ENCODE data around the gene ACO2.

The ACO2 gene

DNA sequence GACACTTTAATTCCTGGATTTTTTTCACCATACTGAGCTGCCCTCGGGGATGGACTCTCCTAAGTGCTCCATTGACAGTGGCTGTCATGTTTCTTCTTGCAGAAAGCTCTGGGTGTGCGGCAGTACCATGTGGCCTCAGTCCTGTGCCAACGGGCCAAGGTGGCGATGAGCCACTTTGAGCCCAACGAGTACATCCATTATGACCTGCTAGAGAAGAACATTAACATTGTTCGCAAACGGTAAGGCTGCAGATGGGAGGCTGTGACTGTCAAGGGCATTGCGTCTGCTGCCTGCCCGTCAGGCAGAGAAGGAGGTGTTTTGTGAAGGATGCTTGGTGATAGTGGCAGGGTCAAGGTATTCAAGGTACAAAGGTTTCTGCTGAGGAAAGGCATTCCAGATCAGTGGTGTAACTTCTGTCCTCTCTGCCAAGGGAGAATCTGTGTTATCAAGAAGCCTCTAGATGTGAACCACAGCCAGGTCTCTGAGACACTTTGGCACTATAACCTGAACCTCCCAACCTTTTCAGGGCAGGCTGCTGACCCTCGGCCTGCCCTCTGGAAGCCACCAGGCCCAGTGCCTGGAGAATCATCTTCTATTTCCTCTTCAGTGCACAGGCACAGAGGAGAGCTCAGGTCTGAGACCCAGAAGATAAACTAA lies 30.8 kb downstream of the ACO2 start:
- H3K4me1 Mint-ChIP-seq, result no peaks in the 10 kb centered on the region
- H3K36me3 Mint-ChIP-seq (ENCODE audit: low read depth), result peaks cover 14% of the 10 kb centered on the region
- no peaks in the 10 kb centered on the region for H3K27me3 Mint-ChIP-seq (ENCODE audit: low read depth, poor library complexity)
- peak overlapping the region; percentile 24 for H3K27ac Mint-ChIP-seq
- H3K4me3 Mint-ChIP-seq, result no peak overlapping the region
- DNase-seq, result no peak
- no peaks in the 10 kb centered on the region for H3K9me3 Mint-ChIP-seq
- TF ChIP-seq, protein P1, sequence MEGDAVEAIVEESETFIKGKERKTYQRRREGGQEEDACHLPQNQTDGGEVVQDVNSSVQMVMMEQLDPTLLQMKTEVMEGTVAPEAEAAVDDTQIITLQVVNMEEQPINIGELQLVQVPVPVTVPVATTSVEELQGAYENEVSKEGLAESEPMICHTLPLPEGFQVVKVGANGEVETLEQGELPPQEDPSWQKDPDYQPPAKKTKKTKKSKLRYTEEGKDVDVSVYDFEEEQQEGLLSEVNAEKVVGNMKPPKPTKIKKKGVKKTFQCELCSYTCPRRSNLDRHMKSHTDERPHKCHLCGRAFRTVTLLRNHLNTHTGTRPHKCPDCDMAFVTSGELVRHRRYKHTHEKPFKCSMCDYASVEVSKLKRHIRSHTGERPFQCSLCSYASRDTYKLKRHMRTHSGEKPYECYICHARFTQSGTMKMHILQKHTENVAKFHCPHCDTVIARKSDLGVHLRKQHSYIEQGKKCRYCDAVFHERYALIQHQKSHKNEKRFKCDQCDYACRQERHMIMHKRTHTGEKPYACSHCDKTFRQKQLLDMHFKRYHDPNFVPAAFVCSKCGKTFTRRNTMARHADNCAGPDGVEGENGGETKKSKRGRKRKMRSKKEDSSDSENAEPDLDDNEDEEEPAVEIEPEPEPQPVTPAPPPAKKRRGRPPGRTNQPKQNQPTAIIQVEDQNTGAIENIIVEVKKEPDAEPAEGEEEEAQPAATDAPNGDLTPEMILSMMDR (IDR thresholded peaks at IDR 0.05), result no peak

DNA sequence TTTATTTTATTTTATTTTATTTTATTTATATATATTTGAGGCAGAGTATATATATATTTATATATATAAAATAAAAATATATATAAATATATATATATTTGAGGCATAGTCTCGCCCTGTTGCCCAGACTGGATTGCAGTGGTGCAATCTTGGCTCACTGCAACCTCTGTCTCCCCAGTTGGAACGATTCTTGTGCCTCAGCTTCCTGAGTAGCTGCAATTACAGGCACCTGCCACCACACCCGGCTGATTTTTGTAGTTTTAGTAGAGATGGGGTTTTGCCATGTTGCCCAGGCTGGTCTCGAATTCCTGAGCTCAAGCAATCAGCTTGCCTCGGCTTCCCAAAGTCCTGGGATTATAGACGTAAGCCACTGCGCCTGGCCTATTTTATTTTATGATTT lies 31.4 kb downstream of the ACO2 start:
- Mint-ChIP-seq H3K27me3 (ENCODE audit: low read depth, poor library complexity) (no peaks in the 10 kb centered on the region), H3K4me1 (no peaks in the 10 kb centered on the region), H3K9me3 (no peaks in the 10 kb centered on the region), H3K27ac (no peak overlapping the region), H3K4me3 (no peak overlapping the region), H3K36me3 (ENCODE audit: low read depth) (peaks cover 14% of the 10 kb centered on the region)
- no peak for DNase-seq
- TF ChIP-seq, protein P1 (IDR thresholded peaks at IDR 0.05), result no peak

DNA sequence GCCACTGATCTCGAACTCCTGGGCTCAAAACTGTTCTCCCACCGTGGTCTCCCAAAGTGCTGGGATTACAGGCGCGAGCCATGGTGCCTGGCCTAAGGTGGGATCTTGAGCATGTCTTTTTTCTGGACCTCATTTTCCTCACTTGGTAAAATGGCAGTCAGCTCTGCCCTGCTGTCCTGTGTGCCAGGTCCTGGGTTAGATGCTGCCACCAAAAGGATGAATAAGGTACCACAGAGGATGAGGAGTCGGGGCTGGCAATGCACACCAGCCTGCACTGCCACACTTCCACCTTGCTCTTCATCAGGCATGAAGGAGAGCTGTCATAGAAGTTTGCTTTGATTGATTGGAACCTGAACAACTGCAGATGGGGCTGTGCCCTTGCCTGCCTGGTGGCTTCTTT lies 32.3 kb downstream of the ACO2 start:
- Mint-ChIP-seq H3K27ac (peak overlapping the region; percentile 54), H3K27me3 (ENCODE audit: low read depth, poor library complexity) (no peaks in the 10 kb centered on the region), H3K9me3 (no peaks in the 10 kb centered on the region), H3K4me3 (no peak overlapping the region), H3K36me3 (ENCODE audit: low read depth) (peaks cover 14% of the 10 kb centered on the region), H3K4me1 (no peaks in the 10 kb centered on the region)
- TF ChIP-seq, protein P1 (IDR thresholded peaks at IDR 0.05), result no peak
- DNase-seq, result no peak

DNA sequence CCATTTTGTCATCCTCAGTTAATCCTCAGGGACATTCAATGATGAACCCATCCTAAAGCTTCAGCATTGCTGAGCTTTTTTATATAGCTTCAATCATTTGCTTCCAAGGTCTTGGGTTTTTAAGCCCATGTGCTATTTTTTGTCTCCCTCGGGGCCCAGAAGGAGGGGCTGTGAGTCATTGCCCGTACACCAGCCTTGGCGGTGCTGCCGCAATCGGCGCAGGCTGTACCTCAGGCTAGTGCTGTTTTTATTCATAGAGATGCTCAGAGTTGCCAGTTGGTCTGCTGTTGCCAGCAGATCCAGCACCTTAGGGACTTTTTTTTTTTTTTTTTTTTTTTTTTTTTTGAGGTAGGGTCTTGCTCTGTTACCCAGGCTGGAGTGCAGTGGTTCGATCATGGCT lies 35.5 kb downstream of the ACO2 start:
- Mint-ChIP-seq H3K36me3 (ENCODE audit: low read depth) (peaks cover 13% of the 10 kb centered on the region), H3K9me3 (no peaks in the 10 kb centered on the region), H3K27me3 (ENCODE audit: low read depth, poor library complexity) (peaks cover 3% of the 10 kb centered on the region), H3K4me3 (no peak overlapping the region), H3K4me1 (peaks cover 5% of the 10 kb centered on the region), H3K27ac (no peak overlapping the region)
- no peak for DNase-seq
- TF ChIP-seq, protein P1 (IDR thresholded peaks at IDR 0.05), result no peak

DNA sequence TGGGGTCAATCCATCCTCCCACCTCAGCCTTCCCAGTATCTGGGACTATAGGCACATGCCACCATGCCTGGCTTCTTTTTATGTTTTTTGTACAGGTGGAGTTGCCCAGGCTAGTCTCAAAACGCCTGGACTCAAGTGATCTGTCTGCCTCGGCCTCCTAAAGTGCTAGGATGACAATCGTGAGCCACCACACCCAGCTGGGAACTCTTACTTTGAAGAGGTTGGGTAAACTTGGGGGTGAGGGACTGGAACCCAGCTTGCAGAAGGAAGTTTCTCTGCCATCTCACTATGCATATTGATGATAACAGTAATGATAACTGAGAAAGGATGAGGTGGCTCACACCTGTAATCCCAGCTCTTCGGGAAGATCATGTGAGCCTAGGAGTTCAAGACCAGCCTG lies 35.9 kb downstream of the ACO2 start:
- no peak overlapping the region for H3K4me3 Mint-ChIP-seq

More for the DNA sequence above, 35.9 kb downstream of the ACO2 start:
- no peaks in the 10 kb centered on the region for H3K9me3 Mint-ChIP-seq
- TF ChIP-seq, protein P1 (IDR thresholded peaks at IDR 0.05), result no peak
- H3K36me3 Mint-ChIP-seq (ENCODE audit: low read depth), result peaks cover 13% of the 10 kb centered on the region
- no peak for DNase-seq
- peaks cover 3% of the 10 kb centered on the region for H3K27me3 Mint-ChIP-seq (ENCODE audit: low read depth, poor library complexity)
- peak overlapping the region; percentile 52 for H3K27ac Mint-ChIP-seq
- peaks cover 8% of the 10 kb centered on the region for H3K4me1 Mint-ChIP-seq
